Astrocyte (in vitro differentiated cells and primary cell): ENCODE results near the gene CNPPD1.

Experiments
- CTCF ChIP-seq: IDR thresholded peaks from 2 replicates; pipeline ENCODE4 v1.5.1; 2011; ENCODE audit warnings: low read depth, mild to moderate bottlenecking, inconsistent platforms, low read length, moderate library complexity; ENCODE audit not compliant: insufficient read depth
- EZH2 ChIP-seq: IDR thresholded peaks from 2 replicates; pipeline ENCODE4 v1.6.1; 2012; ENCODE audit warnings: mild to moderate bottlenecking, low read length, inconsistent platforms; ENCODE audit not compliant: insufficient read depth

- no peak for TF ChIP-seq CTCF
- no peak for TF ChIP-seq EZH2
These were observed 1.2 kb downstream of the CNPPD1 start for GRCh38 chr2:219175486-219175885.
